Cardiac fibroblast (primary cell): ENCODE data around the gene ST8SIA4.

ENCODE experiments used
- DNase-seq, 2 donors: peaks; one replicate each; pipeline versions ENCODE4 v3.0.0 to v3.0.0-alpha.2; 2010; ENCODE audit warnings: low read depth in 2 of 2
- H3K4me3 ChIP-seq, 2 donors: replicated peaks in 1 of 2; 1 replicate in 1 of 2; 2 replicates in 1 of 2; pipeline ENCODE4 v1.5.1; 2011; ENCODE audit warnings: low read depth in 2 of 2, low read length in 2 of 2, mild to moderate bottlenecking in 2 of 2, moderate library complexity in 1 of 2
- CTCF ChIP-seq: IDR thresholded peaks from one replicate; pipeline ENCODE4 v1.5.1; 2011; ENCODE audit warnings: low read depth, mild to moderate bottlenecking, low read length, inconsistent platforms

The ST8SIA4 gene

DNA sequence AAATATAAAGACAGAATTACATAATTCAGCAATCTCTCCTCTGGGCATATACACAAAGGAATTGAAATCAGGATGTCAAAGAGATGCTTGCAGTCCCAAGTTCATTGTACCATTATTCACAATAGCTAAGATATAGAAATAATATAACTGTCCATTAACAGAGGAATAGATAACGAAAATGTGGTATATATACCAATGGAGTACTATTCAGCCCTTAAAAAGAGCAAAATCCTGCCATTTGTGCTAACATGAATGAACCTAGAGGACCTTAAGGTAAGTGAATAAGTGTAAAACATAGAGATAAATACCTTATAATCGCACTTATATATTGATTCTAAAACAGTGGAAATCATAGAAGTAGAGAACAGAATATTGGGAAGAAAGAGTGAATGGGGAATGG is 7.0 kb downstream of the ST8SIA4 start:
- H3K4me3 ChIP-seq, result no peak overlapping the region
- no peak for TF ChIP-seq CTCF
- no peak for DNase-seq

DNA sequence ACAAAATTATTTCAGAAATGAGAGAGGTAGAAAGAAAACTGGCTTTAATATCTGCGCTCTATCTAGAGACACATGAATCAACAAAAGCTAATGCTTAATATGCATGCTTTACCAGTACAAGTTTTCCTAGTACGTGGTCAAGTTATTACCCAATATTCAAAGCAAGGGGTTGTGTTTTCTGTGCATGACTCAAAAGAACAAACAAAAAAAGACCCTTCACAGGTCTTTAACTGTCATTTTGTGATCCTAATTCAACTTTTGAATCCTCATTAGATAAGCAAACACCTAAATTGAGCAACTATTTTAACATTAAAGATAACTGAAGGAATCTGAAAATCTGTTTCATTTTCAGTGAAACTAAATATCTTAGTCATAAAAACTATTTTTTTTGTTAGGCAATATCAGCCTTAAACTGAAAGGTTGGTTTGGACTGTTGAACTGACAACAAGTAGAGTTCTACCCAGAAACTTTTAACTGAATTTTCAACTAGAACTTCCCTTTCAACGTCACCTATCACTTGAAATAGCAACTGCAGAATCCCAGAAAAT is 12.5 kb downstream of the ST8SIA4 start:
- H3K4me3 ChIP-seq, result peak overlapping the region in 1 of 2 donors; percentile 15
- DNase-seq, result peak; percentile 31 to 77
- TF ChIP-seq CTCF, result no peak

- peak overlapping the region in 1 of 2 donors; percentile 15 for H3K4me3 ChIP-seq
These were observed 13.2 kb downstream of the ST8SIA4 start for GRCh38 chr5:100889896-100890295.

GRCh38 chr5:100889165-100889743 is 13.8 kb downstream of the ST8SIA4 start:
- peak in 1 of 2 donors; percentile 13 for DNase-seq
- TF ChIP-seq CTCF, result no peak
- no peak overlapping the region for H3K4me3 ChIP-seq

More at GRCh38 chr5:100889896-100890295, 13.2 kb downstream of the ST8SIA4 start:
- TF ChIP-seq CTCF, result no peak
- peak in 1 of 2 donors; percentile 40 for DNase-seq

GRCh38 chr5:100877274-100877673 is 25.8 kb downstream of the ST8SIA4 start:
- peak in 1 of 2 donors; percentile 56 for DNase-seq
- H3K4me3 ChIP-seq, result no peak overlapping the region
- no peak for TF ChIP-seq CTCF

DNA sequence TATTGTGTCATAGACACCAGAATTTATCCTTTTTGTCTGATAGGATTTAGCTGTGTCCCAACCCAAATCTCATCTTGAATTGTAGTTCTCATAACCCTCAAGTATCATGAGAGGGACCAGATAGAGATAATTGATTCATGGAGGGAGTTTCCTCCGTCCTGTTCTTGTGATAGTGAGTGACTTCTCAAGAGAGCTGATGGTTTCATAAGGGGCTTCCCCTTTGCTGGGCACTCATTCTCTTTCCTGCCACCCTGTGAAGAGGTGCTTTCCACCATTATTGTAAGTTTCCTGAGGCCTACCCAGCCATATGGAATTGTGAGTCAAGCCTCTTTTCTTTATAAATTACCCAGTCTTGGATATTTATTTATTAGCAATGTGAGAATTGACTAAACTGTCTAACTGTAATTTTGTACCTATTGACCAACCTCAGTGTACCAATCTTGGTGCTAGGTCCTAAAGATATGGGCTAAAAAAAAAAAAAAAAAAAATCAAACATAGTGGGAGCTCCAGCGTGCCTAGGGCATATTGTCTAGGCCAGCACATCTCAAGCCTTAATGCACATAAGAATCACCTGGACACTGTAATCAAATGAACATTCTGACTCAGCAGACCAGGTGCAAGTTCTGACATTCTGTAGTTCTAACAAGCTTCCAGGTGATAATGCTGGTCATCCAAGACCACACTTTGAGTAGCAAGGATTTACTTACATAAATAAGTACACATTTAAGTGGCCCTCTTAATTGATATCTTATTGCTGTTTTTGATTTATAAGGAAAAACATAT is 30.5 kb downstream of the ST8SIA4 start:
- DNase-seq, result no peak
- H3K4me3 ChIP-seq, result no peak overlapping the region
- TF ChIP-seq CTCF, result no peak
